Measurements from ENCODE around the gene NRSN1.

Gene NRSN1

DNA sequence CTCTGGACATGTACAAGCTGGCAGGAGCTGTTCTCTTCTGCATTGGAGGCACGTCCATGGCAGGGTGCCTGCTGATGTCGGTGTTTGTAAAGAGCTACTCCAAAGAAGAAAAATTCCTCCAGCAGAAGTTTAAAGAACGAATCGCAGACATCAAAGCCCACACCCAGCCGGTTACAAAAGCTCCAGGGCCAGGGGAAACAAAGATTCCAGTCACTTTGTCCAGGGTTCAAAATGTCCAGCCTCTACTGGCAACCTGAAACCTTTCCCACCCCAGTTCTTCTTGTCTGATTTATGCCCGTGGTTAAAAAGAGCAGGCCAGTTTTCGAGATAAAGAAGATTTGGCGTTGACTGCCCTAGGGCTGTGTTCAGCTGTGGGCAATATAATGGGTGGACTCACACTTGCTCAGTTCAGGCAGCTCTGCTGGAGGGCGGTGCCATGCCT, 19.7 kb downstream of the NRSN1 start:
- DNase-seq, result no peak

- no peak for DNase-seq
Observed at GRCh38 chr6:24146871-24147270, 20.9 kb downstream of the NRSN1 start.

DNA sequence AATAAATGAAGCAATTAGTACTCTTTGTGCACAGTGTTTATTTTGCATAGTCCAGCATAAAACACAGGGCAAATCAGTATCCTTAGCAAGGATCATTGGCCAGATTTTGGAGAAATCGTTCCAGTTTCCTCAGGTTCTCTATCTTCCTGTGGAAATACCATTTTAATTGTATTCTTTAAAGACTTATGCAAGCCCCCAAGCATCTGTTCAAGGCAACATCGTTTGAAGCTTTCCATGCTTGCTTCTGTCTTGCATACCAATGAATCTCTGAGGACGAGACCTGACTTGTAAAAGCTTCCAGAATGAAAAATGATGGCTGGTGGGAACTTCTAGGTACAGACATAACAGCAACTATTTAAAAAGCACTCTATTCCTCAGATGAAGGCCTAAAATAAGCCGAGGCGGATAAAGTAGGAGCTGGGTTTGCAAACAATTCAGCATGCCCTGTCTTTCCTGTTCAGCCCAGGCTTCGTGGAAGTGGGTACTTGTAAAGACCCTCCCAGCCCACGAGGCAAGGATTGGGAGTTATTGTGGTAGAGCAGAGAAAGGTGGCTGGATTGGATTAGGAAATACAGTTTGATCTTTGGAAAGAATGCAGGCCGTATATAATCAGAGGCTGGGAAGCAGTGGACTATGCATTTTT, 21.6 kb downstream of the NRSN1 start:
- no peak for DNase-seq

DNA sequence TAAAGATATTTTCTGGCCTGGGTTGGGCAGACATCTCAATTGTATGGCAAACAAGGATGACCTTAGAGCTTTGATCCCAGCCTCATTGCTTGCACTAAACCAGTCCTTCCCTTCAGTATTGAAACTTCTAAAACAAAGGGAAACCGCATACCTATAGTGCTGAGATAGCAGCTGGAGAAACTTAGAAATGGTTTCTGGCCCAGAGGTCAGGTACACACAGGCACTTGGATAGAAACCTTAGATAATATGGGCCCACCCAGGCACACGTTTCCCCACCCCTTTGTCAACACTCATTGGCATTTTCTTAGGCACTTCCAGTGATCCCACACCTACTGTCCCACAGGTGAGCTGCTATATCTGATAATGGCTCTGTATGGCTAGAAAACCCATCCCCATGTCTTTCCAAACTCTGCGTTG, 22.1 kb downstream of the NRSN1 start:
- no peak for DNase-seq

DNA sequence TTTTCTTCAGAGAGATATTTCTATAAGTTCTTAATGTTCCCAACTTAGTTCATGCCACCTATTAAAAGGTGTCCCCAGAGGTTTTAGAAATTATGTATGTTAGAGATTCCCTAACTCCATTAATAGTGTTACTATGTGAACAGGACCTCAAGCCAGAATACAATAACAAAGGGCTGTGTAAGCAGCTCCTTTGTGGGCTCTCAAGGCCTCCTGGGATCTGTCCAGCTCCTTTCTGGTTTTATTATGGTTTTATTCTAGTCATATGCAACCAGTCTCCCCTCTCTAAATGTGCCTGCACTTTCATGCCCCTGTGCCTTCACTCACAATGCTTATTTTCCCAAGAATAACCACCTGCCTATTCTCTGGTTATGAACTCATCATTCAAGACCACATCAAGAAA, 22.7 kb downstream of the NRSN1 start:
- no peak for DNase-seq

DNA sequence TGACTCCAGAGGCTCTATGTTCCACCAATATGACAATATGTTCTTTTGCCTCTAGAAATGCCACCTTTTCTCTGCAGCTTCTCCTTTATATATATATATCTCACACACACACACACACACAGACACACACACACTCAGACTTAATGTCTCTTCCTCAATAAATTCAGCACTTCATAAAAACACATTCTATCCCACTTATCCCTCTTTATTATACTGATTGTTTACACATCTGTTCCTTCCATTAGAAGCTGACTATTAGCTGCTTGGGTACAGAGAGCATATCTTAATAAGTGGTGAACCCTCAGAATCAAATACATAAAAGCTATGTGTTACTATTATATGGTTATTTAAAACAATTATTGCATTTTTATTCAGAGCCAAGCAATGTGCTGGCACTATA, 23.3 kb downstream of the NRSN1 start:
- no peak for DNase-seq

GRCh38 chr6:24149836-24150235, 23.8 kb downstream of the NRSN1 start:
- DNase-seq, result no peak

DNA sequence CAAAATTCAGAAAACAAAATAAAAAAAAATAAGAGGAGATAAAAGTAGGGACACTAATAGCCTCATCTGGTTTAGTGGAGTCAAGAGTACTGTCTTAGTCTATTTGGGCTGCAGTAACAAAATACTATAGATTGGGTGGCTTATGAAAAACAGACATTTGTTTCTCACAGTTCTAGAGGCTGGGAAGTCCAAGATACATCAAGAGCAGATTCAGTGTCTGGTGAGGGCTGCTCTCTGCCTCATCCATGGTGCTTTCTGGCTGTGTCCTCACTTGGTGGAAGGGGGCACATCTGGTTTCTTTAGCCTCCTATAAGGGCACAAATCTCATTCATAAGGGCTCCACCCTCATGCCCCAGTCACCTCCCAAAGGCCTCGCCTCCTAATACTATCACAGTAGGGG, 26.0 kb downstream of the NRSN1 start:
- DNase-seq, result no peak

GRCh38 chr6:24154121-24154520, 28.1 kb downstream of the NRSN1 start:
- no peak for DNase-seq

- no peak for DNase-seq
Observed at GRCh38 chr6:24157886-24158285, 31.9 kb downstream of the NRSN1 start.

- DNase-seq, result no peak
Observed at GRCh38 chr6:24183584-24183983, 57.6 kb downstream of the NRSN1 start.

DNA sequence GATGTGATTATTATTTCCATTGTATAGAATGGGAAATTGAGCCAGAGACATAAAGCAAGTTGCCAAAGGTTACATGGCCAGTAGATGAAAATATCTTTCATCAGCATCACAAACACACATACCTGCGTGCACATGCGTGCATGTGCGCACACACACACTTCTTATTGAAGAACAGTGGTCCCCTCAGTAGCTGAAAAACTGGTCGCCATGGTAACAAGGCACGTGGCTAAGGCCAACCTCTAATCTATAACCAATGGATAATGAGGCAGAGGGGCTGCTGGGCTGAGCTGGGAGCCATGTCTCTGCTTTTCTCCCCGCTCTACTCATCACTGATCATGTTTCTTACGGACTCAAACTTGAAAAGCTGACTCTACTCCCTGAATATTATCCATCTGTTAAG, 60.3 kb downstream of the NRSN1 start:
- no peak for DNase-seq

DNA sequence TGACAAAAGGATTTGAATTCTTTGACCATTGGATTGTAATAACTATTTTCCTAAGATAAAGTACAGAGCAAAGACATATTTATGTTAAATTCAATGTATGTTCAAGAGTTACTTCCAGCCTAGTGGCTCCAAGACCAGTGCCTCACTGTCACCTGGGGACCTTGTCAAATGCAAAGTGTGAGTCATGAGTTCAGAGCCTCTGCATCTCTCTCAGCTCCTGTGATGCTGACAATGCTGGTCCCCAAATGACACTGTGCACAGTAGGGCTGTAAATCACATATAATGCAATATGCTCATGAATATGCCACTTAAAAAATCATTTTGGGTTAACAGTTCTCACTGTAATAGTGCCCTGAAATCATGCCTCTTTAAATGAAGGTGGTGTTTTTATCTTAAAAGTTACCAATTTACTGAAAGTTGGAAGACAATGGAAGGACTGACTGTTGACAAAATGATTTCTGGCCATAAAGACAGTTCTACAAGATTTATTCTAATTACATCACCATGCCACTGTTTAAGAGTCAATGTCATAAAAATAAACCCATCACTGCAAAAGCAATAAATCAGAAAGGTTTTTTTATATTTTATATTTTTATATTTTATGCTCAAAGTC, 62.1 kb downstream of the NRSN1 start:
- DNase-seq, result no peak

- DNase-seq, result no peak
Observed at GRCh38 chr6:24188578-24189080, 62.6 kb downstream of the NRSN1 start.

- DNase-seq, result no peak
Observed at GRCh38 chr6:24191346-24191745, 65.3 kb downstream of the NRSN1 start.

GRCh38 chr6:24193364-24193763, 67.3 kb downstream of the NRSN1 start:
- DNase-seq, result no peak

DNA sequence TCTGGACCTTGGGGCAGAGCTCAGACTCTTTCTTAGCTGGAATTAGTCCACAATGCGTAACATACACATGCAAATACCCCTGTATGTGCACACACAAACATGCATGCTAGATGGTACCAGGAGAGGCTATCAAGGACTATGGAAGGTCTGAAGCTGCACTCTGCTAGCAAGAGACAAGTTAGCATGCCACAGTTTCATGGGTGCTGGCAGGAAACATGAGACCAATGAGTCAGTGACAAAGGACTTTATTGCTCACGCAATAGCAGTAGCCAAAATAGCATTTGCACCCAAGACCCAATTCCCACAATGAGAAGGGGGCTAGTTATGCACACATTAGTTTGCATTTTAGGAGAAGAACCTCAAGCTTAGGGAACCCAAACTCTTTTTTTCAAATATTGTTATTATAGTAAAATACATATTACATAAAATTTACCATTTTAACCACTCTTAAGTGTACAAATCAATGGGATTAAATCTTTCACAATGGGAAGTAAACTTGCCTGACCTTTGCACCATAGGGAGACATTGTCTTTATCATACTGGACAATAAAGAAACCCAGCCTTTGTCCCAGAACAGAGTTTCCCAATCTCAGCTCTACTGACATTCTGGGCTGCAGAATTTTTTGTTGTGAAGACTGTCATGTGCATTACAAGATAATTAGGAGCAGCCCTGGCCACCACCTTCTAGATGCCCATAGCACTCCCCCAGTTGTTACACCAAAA, 69.1 kb downstream of the NRSN1 start:
- no peak for DNase-seq

GRCh38 chr6:24195836-24196597, 70.0 kb downstream of the NRSN1 start:
- DNase-seq, result no peak
